Measurements from ENCODE around the gene HOXB5. TPM values are rescaled to one million over a fixed set of nuclear protein-coding genes. Genes with fewer than 3 reads are reported as not detected.

The HOXB5 gene
- total and polyA plus RNA-seq, 12 donors, result 0.06 to 0.18 (median 0.15) TPM; not detected in 9

DNA sequence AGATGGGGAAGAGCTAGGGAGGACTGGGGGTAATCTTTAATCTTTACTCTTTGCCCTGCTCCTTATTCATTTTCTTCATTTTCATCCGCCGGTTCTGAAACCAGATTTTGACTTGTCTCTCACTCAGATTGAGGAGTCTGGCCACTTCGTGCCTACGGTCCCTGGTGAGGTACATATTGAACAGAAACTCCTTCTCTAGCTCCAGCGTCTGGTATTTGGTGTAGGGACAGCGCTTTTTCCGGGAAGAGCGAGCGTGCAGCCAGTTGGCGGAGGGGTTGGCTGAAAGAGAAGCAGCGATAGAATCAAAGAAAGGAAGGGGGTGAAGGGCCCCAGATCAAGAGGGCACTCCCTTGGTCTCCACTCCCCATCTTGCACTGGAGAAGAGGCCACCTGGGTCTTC lies 29.3 kb upstream of the HOXB5 start:
- Histone ChIP-seq H3K4me1 (peaks cover 7 to 37% (median 32%) of the 10 kb centered on the region in 9 donors), H3K9me3 (no peaks in the 10 kb centered on the region), H3K4me3 (no peak overlapping the region), H3K27me3 (peaks cover 65 to 100% (median 100%) of the 10 kb centered on the region in 7 donors), H3K36me3 (no peaks in the 10 kb centered on the region), H3K27ac (no peak overlapping the region)
- no peak for ATAC-seq
- intact Hi-C loops (cut with DNase I), result no loop called here
- WGBS, 2 donors, result 12 to 17% methylated on average over 11 of the region's 11 CpGs
- DNase-seq, result no peak
- TF ChIP-seq, protein P1, sequence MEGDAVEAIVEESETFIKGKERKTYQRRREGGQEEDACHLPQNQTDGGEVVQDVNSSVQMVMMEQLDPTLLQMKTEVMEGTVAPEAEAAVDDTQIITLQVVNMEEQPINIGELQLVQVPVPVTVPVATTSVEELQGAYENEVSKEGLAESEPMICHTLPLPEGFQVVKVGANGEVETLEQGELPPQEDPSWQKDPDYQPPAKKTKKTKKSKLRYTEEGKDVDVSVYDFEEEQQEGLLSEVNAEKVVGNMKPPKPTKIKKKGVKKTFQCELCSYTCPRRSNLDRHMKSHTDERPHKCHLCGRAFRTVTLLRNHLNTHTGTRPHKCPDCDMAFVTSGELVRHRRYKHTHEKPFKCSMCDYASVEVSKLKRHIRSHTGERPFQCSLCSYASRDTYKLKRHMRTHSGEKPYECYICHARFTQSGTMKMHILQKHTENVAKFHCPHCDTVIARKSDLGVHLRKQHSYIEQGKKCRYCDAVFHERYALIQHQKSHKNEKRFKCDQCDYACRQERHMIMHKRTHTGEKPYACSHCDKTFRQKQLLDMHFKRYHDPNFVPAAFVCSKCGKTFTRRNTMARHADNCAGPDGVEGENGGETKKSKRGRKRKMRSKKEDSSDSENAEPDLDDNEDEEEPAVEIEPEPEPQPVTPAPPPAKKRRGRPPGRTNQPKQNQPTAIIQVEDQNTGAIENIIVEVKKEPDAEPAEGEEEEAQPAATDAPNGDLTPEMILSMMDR (IDR thresholded peaks at IDR 0.05), result no peak

DNA sequence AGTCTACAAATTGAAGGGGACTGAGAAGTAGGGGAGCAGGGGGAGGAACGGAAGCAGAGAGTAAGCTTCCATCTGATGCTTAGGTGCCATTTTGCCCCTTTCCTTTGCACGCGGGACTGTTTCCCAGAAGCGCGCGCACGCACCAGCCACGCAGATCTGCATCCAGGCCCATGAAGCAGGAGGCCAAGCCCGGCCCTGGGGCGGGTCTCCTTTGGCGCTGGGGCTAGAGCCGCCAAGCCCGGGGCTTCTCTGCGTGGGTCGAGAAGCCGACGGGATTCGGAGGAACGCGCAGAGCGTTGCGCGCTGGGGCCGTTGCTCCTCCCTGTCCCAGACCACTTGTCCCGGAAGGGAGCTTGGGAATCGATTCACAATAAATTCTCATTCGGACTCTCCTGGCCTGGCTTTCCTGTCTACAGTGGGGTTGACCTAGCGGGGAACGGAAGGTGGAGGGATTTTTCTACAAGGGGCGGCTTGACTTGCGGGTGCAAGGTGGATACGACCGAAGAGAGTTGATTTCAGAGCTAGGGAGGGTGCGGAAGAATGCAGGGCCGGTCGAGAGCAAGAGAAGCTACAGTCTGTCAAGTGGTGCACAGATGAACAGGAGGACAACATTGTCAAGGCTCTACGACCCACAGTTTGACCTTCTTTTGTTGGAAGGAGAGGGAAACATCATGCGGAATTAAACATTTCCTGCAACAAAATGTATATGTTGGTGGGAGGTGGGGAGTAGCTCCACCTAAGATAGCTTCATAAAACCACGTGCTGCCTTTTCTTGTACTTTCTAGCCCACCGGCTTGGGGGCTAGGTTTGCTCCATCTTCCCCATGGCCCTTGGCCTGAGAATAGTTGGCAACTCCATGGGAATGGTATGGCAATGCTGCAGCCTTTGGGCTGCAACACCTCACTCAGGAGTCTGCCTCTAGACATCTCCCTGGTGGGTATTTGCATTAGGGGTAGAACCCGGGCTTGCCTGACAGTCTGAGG lies 28.1 kb upstream of the HOXB5 start:
- no peak overlapping the region for H3K4me3 ChIP-seq
- no peak for DNase-seq
- H3K36me3 ChIP-seq, result no peaks in the 10 kb centered on the region
- TF ChIP-seq, protein P1 (IDR thresholded peaks at IDR 0.05), result no peak
- H3K4me1 ChIP-seq, result peaks cover 7 to 36% (median 30%) of the 10 kb centered on the region in 9 donors
- peaks cover 69 to 100% (median 100%) of the 10 kb centered on the region in 7 donors for H3K27me3 ChIP-seq
- no peaks in the 10 kb centered on the region for H3K9me3 ChIP-seq
- intact Hi-C loops (cut with DNase I), result no loop called here
- H3K27ac ChIP-seq, result no peak overlapping the region
- ATAC-seq, result no peak
- 7 to 12% methylated on average over 41 of the region's 41 CpGs for WGBS, 2 donors

DNA sequence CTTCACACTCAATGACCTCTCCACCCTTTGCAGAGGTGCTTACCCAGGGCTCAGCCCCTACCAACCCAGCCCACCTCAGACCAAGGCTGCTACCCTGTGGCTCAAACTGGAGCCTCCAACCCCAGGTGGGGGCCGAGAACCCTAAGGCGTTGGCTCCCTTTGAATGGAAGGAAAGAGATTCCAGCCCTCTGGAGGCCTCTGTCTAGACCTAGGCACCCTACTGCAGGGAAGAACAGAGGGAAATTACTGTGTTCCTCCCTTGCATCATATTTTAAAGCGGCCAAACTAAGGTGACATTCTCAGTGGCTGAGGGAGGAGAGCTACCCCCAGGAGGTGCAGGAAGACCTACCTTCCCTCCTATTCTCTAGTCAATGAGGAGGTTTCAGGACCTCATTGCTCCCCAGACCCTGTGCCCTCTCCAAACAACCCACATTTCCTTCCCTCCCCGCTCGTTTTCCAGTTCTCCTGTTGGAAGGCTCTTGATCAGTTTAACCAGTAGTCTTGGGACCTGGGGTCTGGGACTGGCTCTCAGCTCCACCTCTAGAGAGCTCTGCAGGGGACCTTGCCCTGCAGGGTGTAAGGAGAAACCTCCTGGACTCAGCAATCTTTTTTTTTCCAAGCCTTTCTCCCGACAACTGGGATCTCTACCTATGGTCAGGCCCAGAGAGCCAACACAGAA lies 27.0 kb upstream of the HOXB5 start:
- 20 to 28% methylated on average over 6 of the region's 6 CpGs for WGBS, 2 donors
- H3K27me3 ChIP-seq, result peaks cover 80 to 100% (median 100%) of the 10 kb centered on the region in 7 donors
- H3K4me3 ChIP-seq, result no peak overlapping the region
- peaks cover 3 to 28% (median 19%) of the 10 kb centered on the region in 9 donors for H3K4me1 ChIP-seq
- ATAC-seq (no peak), DNase-seq (no peak)
- H3K36me3 ChIP-seq, result peaks cover 0 to 2% (median 0%) of the 10 kb centered on the region in 9 donors
- intact Hi-C loops (cut with DNase I), result no loop called here
- TF ChIP-seq, protein P1 (IDR thresholded peaks at IDR 0.05), result no peak
- H3K27ac ChIP-seq, result no peak overlapping the region
- no peaks in the 10 kb centered on the region for H3K9me3 ChIP-seq

DNA sequence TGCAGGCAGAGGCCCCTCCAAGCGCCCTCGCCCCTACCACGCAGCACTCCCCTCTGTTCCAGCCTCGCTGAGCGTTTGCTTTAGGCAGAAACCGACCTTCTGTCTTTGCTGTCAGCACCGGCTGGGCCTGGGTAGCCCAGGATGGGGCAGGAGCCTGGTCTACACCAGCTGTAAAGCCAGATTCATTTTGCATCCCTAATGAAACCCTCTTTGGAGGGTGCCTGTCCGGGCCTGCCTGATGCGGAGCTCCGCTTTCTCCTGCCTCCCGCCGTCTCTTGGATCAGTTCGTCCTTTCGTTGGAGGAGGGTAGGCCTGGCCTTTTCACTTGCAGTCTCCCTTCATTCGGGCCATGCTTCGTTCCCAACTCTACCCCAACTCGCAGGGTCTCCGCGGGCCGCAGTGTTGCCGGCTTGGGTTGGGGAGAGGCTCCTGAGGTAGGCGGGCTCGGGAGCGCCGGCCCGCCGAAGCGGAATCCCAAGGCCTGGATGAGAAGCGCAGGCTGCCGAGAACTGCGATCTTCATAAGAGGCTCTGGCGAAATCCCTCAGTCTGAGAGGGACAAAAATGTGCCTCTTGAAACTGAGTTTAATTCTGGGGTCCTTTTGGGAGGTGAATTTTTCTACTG lies 26.4 kb upstream of the HOXB5 start:
- Histone ChIP-seq H3K4me3 (no peak overlapping the region), H3K9me3 (no peaks in the 10 kb centered on the region), H3K27ac (no peak overlapping the region), H3K27me3 (peaks cover 78 to 100% (median 100%) of the 10 kb centered on the region in 7 donors), H3K4me1 (peaks cover 0 to 23% (median 12%) of the 10 kb centered on the region in 9 donors), H3K36me3 (peaks cover 0 to 5% (median 0%) of the 10 kb centered on the region in 9 donors)
- ATAC-seq, result no peak
- intact Hi-C loops (cut with DNase I), result loop anchor here in 9 of 10 donors (5.0 to 10.0 kb wide), 8 partner anchors 268 to 595 kb away; no protein-coding TSS in a partner anchor
- 9 to 20% methylated on average over 32 of the region's 32 CpGs for WGBS, 2 donors
- TF ChIP-seq, protein P1 (IDR thresholded peaks at IDR 0.05), result no peak
- no peak for DNase-seq
